Nucleus accumbens (tissue), 56 donors: ENCODE results near the gene SNAPC3.

Experiments used
- DNase-seq, 56 donors: peaks; one replicate each; lab custom pipeline; 2025; lab: John Stamatoyannopoulos, UW

Gene SNAPC3

GRCh38 chr9:15485836-15486666, 63.4 kb downstream of the SNAPC3 start:
- DNase-seq, result no peak

- no peak for DNase-seq
Measured at GRCh38 chr9:15491950-15492349, 69.3 kb downstream of the SNAPC3 start.

DNA sequence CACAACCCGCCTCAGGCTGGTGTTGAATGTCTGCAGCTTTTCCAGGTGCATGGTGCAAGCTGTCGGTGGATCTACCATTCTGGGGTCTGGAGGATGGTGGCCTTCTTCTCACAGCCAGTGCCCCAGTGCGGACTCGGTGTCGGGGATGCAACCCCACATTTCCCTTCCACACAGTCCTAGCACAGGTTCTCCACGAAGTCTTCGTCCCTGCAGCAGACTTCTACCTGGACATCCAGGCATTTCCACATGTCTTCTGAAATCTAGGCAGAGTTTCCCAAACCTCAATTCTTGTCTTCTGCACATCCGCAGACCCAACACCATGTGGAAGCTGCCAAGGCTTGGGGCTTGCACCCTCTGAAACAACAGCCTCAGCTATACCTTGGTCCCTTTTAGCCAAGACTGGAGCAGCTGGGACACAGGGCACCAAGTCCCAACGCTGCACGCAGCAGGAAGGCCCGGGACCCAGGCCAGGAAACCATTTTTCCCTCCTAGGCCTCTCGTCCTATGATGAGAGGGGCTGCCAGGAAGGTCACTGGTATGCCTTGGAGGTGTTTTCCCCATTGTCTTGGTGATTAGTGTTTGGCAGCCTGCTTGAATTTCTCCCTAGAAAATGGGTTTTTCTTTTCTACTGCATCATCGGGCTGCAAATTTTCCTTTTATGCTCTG, 69.9 kb downstream of the SNAPC3 start:
- DNase-seq, result no peak

GRCh38 chr9:15498246-15498995, 75.7 kb downstream of the SNAPC3 start:
- DNase-seq, result no peak

DNA sequence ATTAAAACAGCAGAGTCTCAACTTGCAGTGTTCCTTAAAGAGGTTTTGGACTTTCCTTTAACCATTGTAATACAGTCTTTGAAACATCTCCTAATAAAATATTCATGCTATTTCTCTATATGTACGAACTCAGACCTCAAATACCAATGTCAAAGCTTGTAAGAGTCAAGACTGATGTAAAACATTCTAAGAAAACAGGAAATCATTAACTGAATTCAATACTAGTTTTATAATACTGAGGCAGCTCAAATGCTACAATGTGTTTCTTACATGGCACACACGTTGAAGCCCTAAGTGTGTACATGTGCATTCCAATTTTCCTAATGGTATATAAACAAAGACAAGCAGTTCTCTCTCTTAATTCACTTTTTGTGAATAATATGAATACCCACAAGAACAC, 76.5 kb downstream of the SNAPC3 start:
- DNase-seq, result no peak

GRCh38 chr9:15501179-15501578, 78.5 kb downstream of the SNAPC3 start:
- DNase-seq, result no peak

GRCh38 chr9:15501803-15502202, 79.1 kb downstream of the SNAPC3 start:
- DNase-seq, result no peak

- no peak for DNase-seq
Measured at GRCh38 chr9:15505921-15506320, 83.2 kb downstream of the SNAPC3 start.

- DNase-seq, result peak in 43 of 56 donors; percentile 2 to 83 (median 49)
Measured at GRCh38 chr9:15509931-15510788, 87.5 kb downstream of the SNAPC3 start.

DNA sequence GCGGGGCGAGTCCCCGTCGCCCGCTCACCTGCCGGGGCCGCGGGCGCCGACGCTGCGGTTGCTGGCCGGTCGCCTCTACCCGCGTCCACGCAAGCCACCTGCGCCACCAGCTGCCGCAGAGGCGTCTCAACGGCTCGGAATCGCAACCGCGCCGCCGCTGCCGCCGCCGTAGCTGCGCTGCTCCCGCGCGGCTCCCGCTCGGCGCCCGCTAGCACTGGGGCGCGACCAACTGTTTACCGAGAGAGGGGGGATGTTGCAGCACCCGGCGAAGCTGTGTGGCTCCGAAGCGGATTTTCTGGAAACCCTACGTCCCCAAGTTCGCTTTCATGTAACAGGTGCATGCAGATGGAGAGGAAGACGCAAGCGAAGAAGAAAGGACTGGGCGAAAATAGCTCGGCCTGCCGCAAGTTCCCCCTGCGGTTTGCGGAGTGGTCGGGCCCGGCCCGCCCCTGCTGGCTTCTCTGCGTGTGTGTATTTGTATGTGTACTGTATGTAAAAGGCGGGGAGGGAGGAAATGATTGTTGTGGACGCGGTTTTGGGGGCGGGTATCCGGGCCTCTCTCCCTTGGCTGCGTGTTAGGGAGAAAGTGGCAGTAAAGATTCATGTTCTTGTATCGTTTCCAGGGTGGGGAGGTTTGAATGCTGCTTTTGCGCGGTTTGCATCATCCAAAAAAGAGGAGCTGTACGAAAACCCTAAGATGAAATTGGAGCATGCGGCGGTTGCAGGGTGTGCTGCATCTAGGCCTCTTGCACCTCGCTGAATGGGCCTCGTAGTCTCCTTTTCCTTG, 88.3 kb downstream of the SNAPC3 start, which contains the start of gene PSIP1:
Gene PSIP1, minus strand, starts transcription at position 182 of the 787 bp plus-strand sequence. CDS start 782 bp downstream, outside the sequence.
- peak in 54 of 56 donors; percentile 34 to 99 (median 84) for DNase-seq
